Right lobe of liver (tissue), 6 donors: Measurements from ENCODE around the gene TRAIP. TPM values are rescaled to one million over a fixed set of nuclear protein-coding genes. Genes with fewer than 3 reads are reported as not detected.
A peak's percentile ranks its signal among the peaks of the same experiment; 100 is the strongest.

Experiments
- ATAC-seq, 4 donors: fragments of 200-7000 bp; cut with Tn5 transposase; one replicate each; pipeline ENCODE4 v1.9.1; 2020; ENCODE audit warnings: mild to moderate bottlenecking in 4 of 4, moderate library complexity in 4 of 4
- DNase-seq, 3 donors: peaks; one replicate each; pipeline ENCODE4 v3.0.0-alpha.2; 2020
- H3K27ac ChIP-seq, 3 donors: fragments of 200-600 bp; one replicate each; pipeline ENCODE4 v1.8.0; 2022
- H3K27me3 ChIP-seq, 2 donors: fragments of 200-600 bp; one replicate each; pipeline ENCODE4 v1.8.0; 2022
- H3K36me3 ChIP-seq, 4 donors: fragments of 200-600 bp; sonication (generic) in 1 of 4; one replicate each; pipeline versions ENCODE4 v1.5.1 to v1.8.0; 2017 to 2022; ENCODE audit warnings: control low read depth in 1 of 4
- H3K4me1 ChIP-seq, 4 donors: fragments of 200-600 bp; sonication (generic) in 1 of 4; one replicate each; pipeline versions ENCODE4 v1.5.1 to v1.8.0; 2017 to 2022; ENCODE audit warnings: control low read depth in 1 of 4
- H3K4me3 ChIP-seq, 3 donors: fragments of 200-600 bp; one replicate each; pipeline ENCODE4 v1.8.0; 2022
- H3K9me3 ChIP-seq, 4 donors: fragments of 200-600 bp; sonication (generic) in 1 of 4; one replicate each; pipeline versions ENCODE4 v1.5.1 to v1.8.0; 2017 to 2022; ENCODE audit warnings: control low read depth in 1 of 4
- POLR2A ChIP-seq: fragments of 450-650 bp; IDR thresholded peaks from one replicate; pipeline ENCODE4 v1.6.1; 2017; ENCODE audit warnings: antibody characterized with exemption, mild to moderate bottlenecking
- WGBS: methylation state at CpG from one replicate; pipeline ENCODE4 v1.1.6; 2018; ENCODE audit warnings: low coverage, low lambda C conversion rate; ENCODE audit not compliant: insufficient coverage; ENCODE audit errors: missing lambda C conversion rate; 5-methylcytosine and 5-hydroxymethylcytosine counted together
- intact Hi-C, 2 donors: fragments of 100-400 bp; cut with DNase I; formaldehyde crosslinking; loops; one replicate each; pipeline versions ENCODE4 v1.11.2 to v1.14.1; 2022
- total RNA-seq, 6 experiments: library from RNA; depleted of rRNA in 2 of 6; stranded (reverse); fragments of >200 nt in 2 of 6; fragmentation: NEBNext Ultra II Directional in 3 of 6; extraction: Animal tissue kit (Norgen Biotek cat#: 25700) in 3 of 6; gene quantifications; one replicate each; pipeline versions ENCODE4 v1.1.0 to v1.2.4, GENCODE V29; 2016 to 2023
- TF ChIP-seq, protein P1 (sequence below), 4 donors: fragments of 200-600 bp in 3 of 4; fragments of 450-650 bp in 1 of 4; IDR thresholded peaks; one replicate each; pipeline versions ENCODE4 v1.5.1 to v1.8.0; 2016 to 2022; ENCODE audit warnings: antibody characterized with exemption in 4 of 4, mild to moderate bottlenecking in 2 of 4
- donor health status: DM: no; HTN: yes; CAD: no.
- donor health status: DM: no; HTN: no; CAD: no.
- donor health status: DM: no; HTN: no; CAD: no.
- donor health status: DM: no; HTN: yes; CAD: no.
- donor health status: DM: no; HTN: yes; CAD: no.

TRAIP gene
- total RNA-seq, 6 experiments from 2014 or later, result 0.55 to 3.1 (median 0.98) TPM

DNA sequence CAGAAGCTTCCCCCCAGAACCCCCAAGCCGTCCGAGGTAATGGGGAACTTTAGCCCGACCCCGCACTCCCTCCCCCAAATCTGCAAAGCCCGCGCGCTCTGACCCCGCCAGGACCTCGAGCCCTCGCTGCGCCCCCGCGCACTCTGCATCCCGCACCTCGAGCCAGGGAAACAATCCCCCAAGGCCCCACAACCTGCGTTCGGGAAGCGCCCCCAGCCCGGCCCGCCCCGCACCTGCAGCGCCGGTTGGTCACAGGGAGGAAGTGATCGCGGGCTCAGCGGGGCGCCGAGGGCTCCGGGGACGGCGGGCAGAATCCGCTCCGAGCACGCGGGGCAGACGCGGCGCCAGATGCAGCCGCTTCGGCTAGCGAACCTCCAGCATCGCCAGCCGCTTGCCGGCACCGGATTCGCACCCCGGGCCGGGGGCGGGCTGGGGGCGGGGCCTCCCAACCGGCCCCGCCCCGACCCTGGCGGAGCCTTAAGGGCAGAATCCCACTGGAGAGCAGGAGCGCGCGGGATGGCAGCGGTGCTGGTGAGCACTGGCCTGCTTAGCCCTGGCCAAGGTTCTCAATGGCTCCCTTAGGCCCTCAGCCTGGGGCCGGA, 13.3 kb upstream of the TRAIP start, which contains the start of gene CAMKV:
TSS of gene CAMKV (minus strand) at position 382 of the 602 bp plus-strand sequence. CDS start 7,518 bp downstream, outside the sequence.
- ATAC-seq, result peak in 1 of 4 donors; percentile 31
- TF ChIP-seq, protein P1, sequence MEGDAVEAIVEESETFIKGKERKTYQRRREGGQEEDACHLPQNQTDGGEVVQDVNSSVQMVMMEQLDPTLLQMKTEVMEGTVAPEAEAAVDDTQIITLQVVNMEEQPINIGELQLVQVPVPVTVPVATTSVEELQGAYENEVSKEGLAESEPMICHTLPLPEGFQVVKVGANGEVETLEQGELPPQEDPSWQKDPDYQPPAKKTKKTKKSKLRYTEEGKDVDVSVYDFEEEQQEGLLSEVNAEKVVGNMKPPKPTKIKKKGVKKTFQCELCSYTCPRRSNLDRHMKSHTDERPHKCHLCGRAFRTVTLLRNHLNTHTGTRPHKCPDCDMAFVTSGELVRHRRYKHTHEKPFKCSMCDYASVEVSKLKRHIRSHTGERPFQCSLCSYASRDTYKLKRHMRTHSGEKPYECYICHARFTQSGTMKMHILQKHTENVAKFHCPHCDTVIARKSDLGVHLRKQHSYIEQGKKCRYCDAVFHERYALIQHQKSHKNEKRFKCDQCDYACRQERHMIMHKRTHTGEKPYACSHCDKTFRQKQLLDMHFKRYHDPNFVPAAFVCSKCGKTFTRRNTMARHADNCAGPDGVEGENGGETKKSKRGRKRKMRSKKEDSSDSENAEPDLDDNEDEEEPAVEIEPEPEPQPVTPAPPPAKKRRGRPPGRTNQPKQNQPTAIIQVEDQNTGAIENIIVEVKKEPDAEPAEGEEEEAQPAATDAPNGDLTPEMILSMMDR (IDR thresholded peaks at IDR 0.05), result no peak
- no peak for TF ChIP-seq POLR2A
- Histone ChIP-seq H3K4me3 (peak within 1 kb of the TSS in 2 of 3 donors; percentile 1 to 16), H3K9me3 (no peaks in the 10 kb centered on the region), H3K27ac (no peak within 1 kb of the TSS), H3K36me3 (no peaks in the 10 kb centered on the region), H3K27me3 (peaks cover 0 to 5% of the 10 kb centered on the region in 2 donors), H3K4me1 (peaks cover 0 to 8% (median 0%) of the 10 kb centered on the region in 4 donors)
- no peak for DNase-seq
- intact Hi-C loops, result no loop called here
- WGBS, result 4% methylated on average over 13 of the region's 59 CpGs

DNA sequence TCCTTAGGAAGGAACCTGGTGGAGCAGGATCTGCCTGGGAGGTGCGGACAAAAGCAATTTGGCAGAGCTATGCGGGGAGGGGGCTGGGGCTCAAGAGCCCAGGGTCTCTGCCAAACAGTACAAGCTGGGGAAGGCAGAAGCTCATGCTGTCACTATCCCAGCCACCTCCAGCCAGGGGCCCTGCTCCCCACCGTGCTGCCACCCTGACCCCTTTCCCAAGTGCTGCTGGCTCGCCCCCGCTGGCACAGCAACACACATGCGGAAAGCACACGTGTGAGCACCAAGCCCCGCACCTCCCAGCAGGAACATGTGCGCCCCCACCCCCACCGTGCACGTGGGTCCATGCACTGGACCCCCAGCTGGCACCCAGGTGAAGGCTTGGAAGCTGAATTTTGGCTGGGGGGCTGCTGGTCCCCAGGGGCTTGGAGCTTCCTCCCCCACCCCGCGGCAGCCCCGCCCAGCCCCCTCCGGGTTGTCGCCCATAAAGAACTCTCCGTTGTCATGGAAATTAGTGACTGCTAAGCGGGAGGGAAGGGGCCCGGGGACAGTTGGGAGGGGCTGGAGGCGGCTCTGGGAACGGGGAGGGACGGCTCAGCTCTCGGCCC, 12.6 kb upstream of the TRAIP start:
- ATAC-seq (no peak), DNase-seq (no peak)
- Histone ChIP-seq H3K9me3 (no peaks in the 10 kb centered on the region), H3K27ac (no peak overlapping the region), H3K4me1 (peaks cover 0 to 8% (median 0%) of the 10 kb centered on the region in 4 donors), H3K4me3 (no peak overlapping the region), H3K36me3 (no peaks in the 10 kb centered on the region), H3K27me3 (peaks cover 0 to 5% of the 10 kb centered on the region in 2 donors)
- 18% methylated on average over 2 of the region's 23 CpGs for WGBS
- intact Hi-C loops, result no loop called here
- TF ChIP-seq, protein P1 (IDR thresholded peaks at IDR 0.05), result no peak
- no peak for TF ChIP-seq POLR2A

DNA sequence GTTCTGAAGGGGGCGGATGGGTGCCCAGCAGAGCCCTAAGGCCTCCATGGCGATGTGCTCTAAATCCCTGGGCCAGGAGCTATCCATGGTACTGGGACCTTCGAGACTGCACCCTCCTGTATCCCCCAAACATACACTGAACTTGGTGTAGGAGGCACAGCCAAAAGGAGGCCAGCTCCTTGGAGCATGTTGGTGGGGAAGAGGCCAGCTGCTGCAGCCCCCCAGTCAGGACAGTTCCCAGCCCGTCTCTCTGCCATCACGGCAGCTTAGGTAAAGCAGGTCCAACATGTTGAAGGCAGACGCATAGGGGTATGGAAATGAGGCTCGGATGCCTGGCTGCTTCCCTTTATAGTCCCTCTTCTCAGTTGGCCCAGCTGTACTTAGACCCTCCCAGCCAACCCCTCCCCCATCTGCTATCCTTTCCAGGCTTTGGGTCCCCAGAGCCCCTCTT, 11.5 kb upstream of the TRAIP start:
- TF ChIP-seq, protein P1 (IDR thresholded peaks at IDR 0.05), result no peak
- TF ChIP-seq POLR2A, result no peak
- DNase-seq (no peak), ATAC-seq (peak in 1 of 4 donors; percentile 41)
- no peak overlapping the region for H3K27ac ChIP-seq
- peaks cover 0 to 5% of the 10 kb centered on the region in 2 donors for H3K27me3 ChIP-seq
- intact Hi-C loops, result no loop called here
- H3K36me3 ChIP-seq, result no peaks in the 10 kb centered on the region
- peaks cover 0 to 8% (median 0%) of the 10 kb centered on the region in 4 donors for H3K4me1 ChIP-seq
- no peak overlapping the region for H3K4me3 ChIP-seq
- WGBS, result 31% methylated on average over 4 of the region's 7 CpGs
- H3K9me3 ChIP-seq, result no peaks in the 10 kb centered on the region

DNA sequence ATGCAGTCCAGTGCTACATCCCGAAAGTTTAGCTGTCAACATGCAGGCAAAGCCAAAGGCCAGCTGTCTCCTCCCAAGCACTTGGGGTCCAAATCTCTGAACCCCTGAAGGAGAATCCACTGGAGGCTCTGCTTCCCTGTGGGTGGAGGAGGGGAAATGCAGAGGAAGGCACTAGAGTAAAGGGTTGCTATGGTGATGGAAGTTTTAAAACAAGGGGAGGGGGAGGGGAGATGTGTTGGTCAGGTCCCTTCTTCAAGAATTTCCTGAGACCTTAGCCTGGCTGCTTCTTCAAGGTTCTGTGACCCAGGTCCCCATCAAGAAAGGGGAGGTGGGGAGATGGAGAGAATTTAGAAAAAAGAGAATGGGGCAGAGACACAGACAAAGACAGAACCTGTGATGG, 11.0 kb upstream of the TRAIP start:
- H3K9me3 ChIP-seq, result no peaks in the 10 kb centered on the region
- no peaks in the 10 kb centered on the region for H3K36me3 ChIP-seq
- intact Hi-C loops, result no loop called here
- ATAC-seq (no peak), DNase-seq (no peak)
- H3K4me3 ChIP-seq, result no peak overlapping the region
- WGBS, result 100% methylated on average over 1 of the region's 1 CpG
- H3K27ac ChIP-seq, result no peak overlapping the region
- peaks cover 0 to 5% of the 10 kb centered on the region in 2 donors for H3K27me3 ChIP-seq
- H3K4me1 ChIP-seq, result peaks cover 0 to 8% (median 0%) of the 10 kb centered on the region in 4 donors
- no peak for TF ChIP-seq POLR2A
- TF ChIP-seq, protein P1 (IDR thresholded peaks at IDR 0.05), result no peak
